Vagina (tissue), 2 donors: ENCODE results near the gene TAOK3. TPM values are rescaled to one million over a fixed set of nuclear protein-coding genes. Genes with fewer than 3 reads are reported as not detected.
"Not testable (repeated sequence)": the region's sequence is repeated elsewhere in the genome, so short reads cannot be mapped to it uniquely, and the experiment has no call there.

ENCODE experiments used
- DNase-seq, 2 donors: peaks; one replicate each; pipeline ENCODE4 v3.0.0-alpha.2; 2017; ENCODE audit errors: extremely low spot score in 2 of 2
- H3K27ac ChIP-seq: fragments of 200-600 bp; sonication (generic); one replicate; pipeline ENCODE4 v1.5.1; 2019
- H3K27me3 ChIP-seq: fragments of 200-600 bp; sonication (generic); one replicate; pipeline ENCODE4 v1.5.1; 2019
- H3K36me3 ChIP-seq, 2 donors: fragments of 200-600 bp; sonication (generic); one replicate each; pipeline ENCODE4 v1.5.1; 2017 to 2019
- H3K4me1 ChIP-seq: fragments of 200-600 bp; sonication (generic); one replicate; pipeline ENCODE4 v1.5.1; 2019
- H3K4me3 ChIP-seq, 2 donors: fragments of 200-600 bp; sonication (generic); 1 replicate in 1 of 2; 2 replicates in 1 of 2; pipeline ENCODE4 v1.5.1; 2016 to 2019
- H3K9me3 ChIP-seq: fragments of 200-600 bp; sonication (generic); one replicate; pipeline ENCODE4 v1.5.1; 2019
- POLR2A ChIP-seq, 2 donors: fragments of 450-650 bp; IDR thresholded peaks; one replicate each; pipeline ENCODE4 v1.6.1; 2017; ENCODE audit warnings: antibody characterized with exemption in 2 of 2, mild to moderate bottlenecking in 2 of 2, moderate library complexity in 2 of 2
- POLR2AphosphoS5 ChIP-seq, 2 donors: sonication (generic); formaldehyde crosslinking; IDR thresholded peaks; one replicate each; pipeline ENCODE4 v1.9.0; 2017; ENCODE audit warnings: antibody characterized with exemption in 2 of 2, mild to moderate bottlenecking in 2 of 2, low read depth in 1 of 2; ENCODE audit not compliant: insufficient read depth in 1 of 2
- intact Hi-C: fragments of 100-400 bp; cut with DNase I; formaldehyde crosslinking; loops from one replicate; pipeline ENCODE4 v1.15.1; 2023
- total RNA-seq: library from RNA; depleted of rRNA; stranded (reverse); fragments of >200 nt; gene quantifications from one replicate; pipeline ENCODE4 v1.2.3, GENCODE V29; 2016
- TF ChIP-seq, protein P1 (sequence below), 3 experiments: fragments of 450-650 bp in 2 of 3; fragments of 200-600 bp in 1 of 3; sonication (generic) in 1 of 3; IDR thresholded peaks; one replicate each; pipeline ENCODE4 v1.5.1; 2017 to 2019; ENCODE audit warnings: antibody characterized with exemption in 3 of 3, mild to moderate bottlenecking in 2 of 3, moderate library complexity in 2 of 3

Gene TAOK3
- total RNA-seq, 1 donor from 2014 or later, result 41.0 TPM

DNA sequence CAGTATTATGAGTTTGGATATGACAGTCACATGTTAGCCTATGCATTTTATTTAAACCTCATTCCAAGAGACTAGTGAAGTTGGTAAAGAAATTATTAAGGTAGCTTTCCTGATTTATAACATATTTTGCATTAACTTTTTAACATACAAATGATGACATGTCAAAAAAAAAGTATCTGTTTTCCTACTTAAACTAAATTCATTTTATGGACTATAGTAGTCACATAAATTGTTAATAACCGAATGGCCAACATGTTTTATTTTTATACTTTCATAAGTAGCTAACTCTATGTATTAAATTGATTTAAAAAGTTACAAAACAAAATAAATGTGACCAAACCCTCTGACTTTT, 14.7 kb downstream of the TAOK3 start:
- peak overlapping the region; percentile 18 for H3K27ac ChIP-seq
- H3K4me1 ChIP-seq, result peaks cover 24% of the 10 kb centered on the region
- H3K4me3 ChIP-seq, result no peak overlapping the region
- no peak for TF ChIP-seq POLR2A (IDR thresholded peaks at IDR 0.05)
- TF ChIP-seq, protein P1, sequence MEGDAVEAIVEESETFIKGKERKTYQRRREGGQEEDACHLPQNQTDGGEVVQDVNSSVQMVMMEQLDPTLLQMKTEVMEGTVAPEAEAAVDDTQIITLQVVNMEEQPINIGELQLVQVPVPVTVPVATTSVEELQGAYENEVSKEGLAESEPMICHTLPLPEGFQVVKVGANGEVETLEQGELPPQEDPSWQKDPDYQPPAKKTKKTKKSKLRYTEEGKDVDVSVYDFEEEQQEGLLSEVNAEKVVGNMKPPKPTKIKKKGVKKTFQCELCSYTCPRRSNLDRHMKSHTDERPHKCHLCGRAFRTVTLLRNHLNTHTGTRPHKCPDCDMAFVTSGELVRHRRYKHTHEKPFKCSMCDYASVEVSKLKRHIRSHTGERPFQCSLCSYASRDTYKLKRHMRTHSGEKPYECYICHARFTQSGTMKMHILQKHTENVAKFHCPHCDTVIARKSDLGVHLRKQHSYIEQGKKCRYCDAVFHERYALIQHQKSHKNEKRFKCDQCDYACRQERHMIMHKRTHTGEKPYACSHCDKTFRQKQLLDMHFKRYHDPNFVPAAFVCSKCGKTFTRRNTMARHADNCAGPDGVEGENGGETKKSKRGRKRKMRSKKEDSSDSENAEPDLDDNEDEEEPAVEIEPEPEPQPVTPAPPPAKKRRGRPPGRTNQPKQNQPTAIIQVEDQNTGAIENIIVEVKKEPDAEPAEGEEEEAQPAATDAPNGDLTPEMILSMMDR (IDR thresholded peaks at IDR 0.05), result no peak
- no peak for TF ChIP-seq POLR2AphosphoS5 (IDR thresholded peaks at IDR 0.05; ENCODE audit: insufficient read depth in 1 of 2, low read depth in 1 of 2)
- intact Hi-C loops, result no loop called here
- no peaks in the 10 kb centered on the region for H3K27me3 ChIP-seq
- no peak for DNase-seq
- H3K9me3 ChIP-seq, result no peaks in the 10 kb centered on the region
- H3K36me3 ChIP-seq, result no peaks in the 10 kb centered on the region

DNA sequence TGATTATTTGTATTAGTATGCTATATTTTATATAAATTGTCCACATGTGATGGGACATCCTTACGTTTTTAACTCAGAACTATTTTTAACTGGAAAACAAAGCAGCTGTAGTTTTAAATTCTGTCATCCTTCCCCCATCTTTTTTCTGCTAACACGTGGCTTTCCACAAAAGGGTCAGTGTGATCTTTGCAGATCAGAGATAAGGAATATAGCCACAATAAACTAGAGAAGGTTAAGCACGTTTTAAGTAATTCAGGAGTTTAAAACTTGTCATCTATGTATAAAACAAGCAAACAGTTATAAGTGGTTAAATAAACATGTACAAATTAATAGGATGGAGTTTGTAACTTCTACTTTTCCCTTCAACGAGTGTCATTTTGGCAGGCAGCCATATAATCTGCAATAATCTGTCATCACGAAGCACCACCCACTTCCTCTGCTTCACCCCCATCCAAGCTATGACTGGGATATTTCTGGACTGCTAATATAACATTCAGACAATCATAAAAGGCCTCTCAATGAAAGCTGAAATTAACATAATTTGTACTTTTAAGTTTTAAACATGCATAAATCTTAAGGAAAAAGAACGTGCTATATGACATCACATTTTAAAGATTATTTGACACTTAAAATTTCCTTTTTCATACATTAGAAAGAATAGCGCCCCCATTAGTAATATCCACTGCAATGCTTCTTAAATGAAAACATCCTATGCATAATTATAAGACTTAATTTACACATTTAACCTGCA, 15.3 kb downstream of the TAOK3 start:
- H3K36me3 ChIP-seq, result no peaks in the 10 kb centered on the region
- no peak overlapping the region for H3K4me3 ChIP-seq
- DNase-seq, result no peak
- TF ChIP-seq POLR2AphosphoS5 (IDR thresholded peaks at IDR 0.05; ENCODE audit: insufficient read depth in 1 of 2, low read depth in 1 of 2), result no peak
- TF ChIP-seq, protein P1 (IDR thresholded peaks at IDR 0.05), result no peak
- no peak for TF ChIP-seq POLR2A (IDR thresholded peaks at IDR 0.05)
- no peaks in the 10 kb centered on the region for H3K9me3 ChIP-seq
- peaks cover 24% of the 10 kb centered on the region for H3K4me1 ChIP-seq
- no peaks in the 10 kb centered on the region for H3K27me3 ChIP-seq
- intact Hi-C loops, result no loop called here
- H3K27ac ChIP-seq, result peak overlapping the region; percentile 18

DNA sequence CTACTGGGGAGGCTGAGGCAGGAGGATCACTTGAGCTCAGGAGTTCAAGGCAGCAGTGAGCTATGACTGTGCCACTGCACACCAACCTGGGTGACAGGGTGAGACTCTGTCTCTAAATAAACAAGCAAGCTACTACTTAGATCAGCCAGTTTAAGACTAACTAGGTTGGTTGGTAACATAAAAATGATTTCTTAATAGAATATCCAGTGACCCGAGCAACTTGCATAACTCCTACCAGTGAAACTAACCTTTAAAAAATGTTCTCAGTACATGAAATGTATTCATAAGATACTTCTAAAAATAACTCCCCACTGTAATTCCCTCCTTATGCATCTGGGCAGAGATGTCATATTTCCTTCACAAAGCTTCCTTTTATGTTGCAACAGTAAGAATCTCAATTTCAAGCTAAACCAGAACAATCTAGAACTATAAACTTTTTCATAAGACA, 15.9 kb downstream of the TAOK3 start:
- no peaks in the 10 kb centered on the region for H3K36me3 ChIP-seq
- intact Hi-C loops, result no loop called here
- no peak for DNase-seq
- H3K9me3 ChIP-seq, result no peaks in the 10 kb centered on the region
- peak overlapping the region; percentile 57 for H3K27ac ChIP-seq
- no peaks in the 10 kb centered on the region for H3K27me3 ChIP-seq
- TF ChIP-seq POLR2A (IDR thresholded peaks at IDR 0.05) (no peak), POLR2AphosphoS5 (IDR thresholded peaks at IDR 0.05; ENCODE audit: insufficient read depth in 1 of 2, low read depth in 1 of 2) (peak in 1 of 2 donors; percentile 14)
- TF ChIP-seq, protein P1 (IDR thresholded peaks at IDR 0.05), result no peak
- H3K4me3 ChIP-seq, result no peak overlapping the region
- peaks cover 24% of the 10 kb centered on the region for H3K4me1 ChIP-seq

DNA sequence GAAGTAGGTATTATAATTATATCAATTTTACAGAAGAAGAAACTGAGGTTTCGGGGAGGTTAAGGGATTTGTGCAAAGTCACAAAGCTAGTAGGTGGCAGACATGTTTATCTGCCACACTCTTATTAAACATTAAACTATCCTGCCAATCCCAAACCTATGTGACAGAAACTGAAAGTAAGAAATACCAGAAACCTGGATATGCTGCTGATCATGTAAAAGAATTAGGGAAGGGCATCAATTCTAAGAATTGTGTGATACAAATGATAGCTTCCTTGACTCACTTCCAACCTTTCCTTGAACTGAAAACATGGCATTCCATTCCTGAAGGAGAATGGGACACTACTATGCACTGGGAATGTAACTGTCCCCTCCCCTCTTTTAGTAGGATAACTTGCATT, 16.9 kb downstream of the TAOK3 start:
- H3K9me3 ChIP-seq, result no peaks in the 10 kb centered on the region
- no peak overlapping the region for H3K4me3 ChIP-seq
- H3K36me3 ChIP-seq, result no peaks in the 10 kb centered on the region
- H3K27me3 ChIP-seq, result no peaks in the 10 kb centered on the region
- peaks cover 24% of the 10 kb centered on the region for H3K4me1 ChIP-seq
- H3K27ac ChIP-seq, result no peak overlapping the region
- no peak for DNase-seq
- intact Hi-C loops, result no loop called here
- no peak for TF ChIP-seq POLR2A (IDR thresholded peaks at IDR 0.05)
- TF ChIP-seq, protein P1 (IDR thresholded peaks at IDR 0.05), result no peak
- no peak for TF ChIP-seq POLR2AphosphoS5 (IDR thresholded peaks at IDR 0.05; ENCODE audit: insufficient read depth in 1 of 2, low read depth in 1 of 2)

DNA sequence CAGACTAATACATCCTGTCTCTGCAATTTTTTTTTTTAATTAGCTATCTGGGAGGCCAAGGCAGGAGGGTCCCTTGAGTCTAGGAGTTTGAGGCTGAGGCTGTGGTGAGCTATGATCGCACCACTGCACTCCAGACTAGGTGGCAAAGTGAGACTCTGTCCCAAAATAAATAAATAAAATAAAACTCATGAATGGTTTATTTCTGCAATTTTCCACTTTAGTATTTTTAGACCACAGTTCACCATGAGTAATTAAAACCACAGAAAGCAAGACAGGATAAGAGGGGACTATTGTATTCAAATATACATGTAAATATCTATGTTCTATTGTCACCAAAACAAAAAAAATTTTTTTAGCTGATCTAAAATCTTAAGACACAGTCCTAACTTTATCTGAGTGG, 17.8 kb downstream of the TAOK3 start:
- intact Hi-C loops, result no loop called here
- peaks cover 24% of the 10 kb centered on the region for H3K4me1 ChIP-seq
- no peak for DNase-seq

DNA sequence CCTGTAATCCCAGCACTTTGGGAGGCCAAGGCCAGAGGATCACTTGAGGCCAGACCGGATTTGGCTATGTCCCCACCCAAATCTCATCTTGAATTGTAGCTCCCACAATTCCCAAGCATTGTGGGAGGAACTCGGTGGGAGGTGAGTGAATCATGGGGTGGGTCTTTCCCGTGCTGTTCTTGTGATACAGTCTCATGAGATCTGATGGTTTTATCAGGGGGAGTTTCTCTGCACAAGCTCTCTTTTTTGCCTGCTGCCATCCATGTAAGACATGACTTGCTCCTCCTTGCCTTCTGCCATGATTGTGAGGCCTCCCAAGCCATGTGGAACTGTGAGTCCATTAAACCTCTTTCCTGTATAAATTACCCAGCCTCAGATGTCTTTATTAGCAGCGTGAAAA, 18.2 kb downstream of the TAOK3 start:
- DNase-seq, H3K27ac ChIP-seq, intact Hi-C loops, H3K36me3 ChIP-seq, H3K9me3 ChIP-seq, H3K4me3 ChIP-seq, H3K27me3 ChIP-seq: not testable (repeated sequence)
- H3K4me1 ChIP-seq, result peaks cover 24% of the 10 kb centered on the region

More for the DNA sequence above, 17.8 kb downstream of the TAOK3 start:
- no peaks in the 10 kb centered on the region for H3K9me3 ChIP-seq
- no peaks in the 10 kb centered on the region for H3K36me3 ChIP-seq
- TF ChIP-seq POLR2AphosphoS5 (IDR thresholded peaks at IDR 0.05; ENCODE audit: insufficient read depth in 1 of 2, low read depth in 1 of 2) (no peak), POLR2A (IDR thresholded peaks at IDR 0.05) (no peak)
- TF ChIP-seq, protein P1 (IDR thresholded peaks at IDR 0.05), result no peak
- no peak overlapping the region for H3K4me3 ChIP-seq
- no peak overlapping the region for H3K27ac ChIP-seq
- no peaks in the 10 kb centered on the region for H3K27me3 ChIP-seq
